Fibroblast of lung (primary cell): Measurements from ENCODE around the gene GCFC2. TPM values are rescaled to one million over a fixed set of nuclear protein-coding genes. Genes with fewer than 3 reads are reported as not detected.

Experiments
- DNase-seq, 2 donors: peaks; one replicate each; pipeline versions ENCODE4 v3.0.0 to v3.0.0-alpha.2; 2010; ENCODE audit warnings: low read depth in 2 of 2
- H2AFZ ChIP-seq: 2 replicates; pipeline ENCODE4 v1.5.1; 2012; ENCODE audit warnings: low read length, control low read depth, inconsistent platforms
- H3K27ac ChIP-seq: 2 replicates; pipeline ENCODE4 v1.5.1; 2011; ENCODE audit warnings: low read length, control low read depth; ENCODE audit not compliant: insufficient read depth
- H3K27me3 ChIP-seq: 2 replicates; pipeline ENCODE4 v1.5.1; 2011; ENCODE audit warnings: mild to moderate bottlenecking, low read length; ENCODE audit not compliant: control insufficient read depth, insufficient read depth
- H3K36me3 ChIP-seq: 2 replicates; pipeline ENCODE4 v1.5.1; 2011; ENCODE audit warnings: low read length; ENCODE audit not compliant: control insufficient read depth, insufficient read depth
- H3K4me1 ChIP-seq: 2 replicates; pipeline ENCODE4 v1.5.1; 2011; ENCODE audit warnings: low read length; ENCODE audit not compliant: control insufficient read depth, insufficient read depth; ENCODE audit errors: extremely low read depth
- H3K4me2 ChIP-seq: 2 replicates; pipeline ENCODE4 v1.5.1; 2011; ENCODE audit warnings: low read length, control low read depth; ENCODE audit not compliant: insufficient read depth; ENCODE audit errors: extremely low read depth
- H3K4me3 ChIP-seq, 4 experiments: fragments of 200-600 bp in 1 of 4; sonication (generic) in 1 of 4; replicated peaks in 1 of 4; 2 replicates each; pipeline ENCODE4 v1.5.1; 2011 to 2016; ENCODE audit warnings: low read length in 4 of 4, low read depth in 3 of 4, mild to moderate bottlenecking in 3 of 4, control low read depth in 2 of 4, inconsistent platforms in 1 of 4, mixed read lengths in 1 of 4; ENCODE audit not compliant: insufficient read depth in 1 of 4; ENCODE audit errors: control extremely low read depth in 1 of 4
- H3K79me2 ChIP-seq: 2 replicates; pipeline ENCODE4 v1.5.1; 2012; ENCODE audit warnings: mild to moderate bottlenecking, low read length, inconsistent platforms; ENCODE audit not compliant: control insufficient read depth, insufficient read depth
- H3K9ac ChIP-seq: 2 replicates; pipeline ENCODE4 v1.5.1; 2011; ENCODE audit warnings: mild to moderate bottlenecking, low read length, control low read depth; ENCODE audit not compliant: insufficient read depth
- H3K9me3 ChIP-seq: 2 replicates; pipeline ENCODE4 v1.5.1; 2012; ENCODE audit warnings: low read depth, low read length; ENCODE audit not compliant: control insufficient read depth, insufficient read depth
- H4K20me1 ChIP-seq: 2 replicates; pipeline ENCODE4 v1.5.1; 2011; ENCODE audit warnings: low read length; ENCODE audit not compliant: control insufficient read depth, insufficient read depth; ENCODE audit errors: extremely low read depth
- CTCF ChIP-seq, 2 donors: IDR thresholded peaks in 1 of 2; conservative IDR thresholded peaks in 1 of 2; 1 replicate in 1 of 2; 2 replicates in 1 of 2; pipeline ENCODE4 v1.5.1; 2011 to 2012; ENCODE audit warnings: low read length in 2 of 2, control low read depth in 1 of 2, inconsistent platforms in 1 of 2, low read depth in 1 of 2, mild to moderate bottlenecking in 1 of 2
- EZH2 ChIP-seq: IDR thresholded peaks from 2 replicates; pipeline ENCODE4 v1.5.1; 2012; ENCODE audit warnings: low read length, control low read depth, mild to moderate bottlenecking; ENCODE audit errors: missing control alignments
- polyA plus RNA-seq, 2 donors: library from polyadenylated mRNA; depleted of rRNA in 1 of 2; stranded (reverse) in 1 of 2; unstranded in 1 of 2; fragments of >200 nt; gene quantifications; 2 replicates each; pipeline ENCODE4 v1.2.1, GENCODE V29; 2011 to 2012; ENCODE audit warnings: missing spikeins in 1 of 2
- total RNA-seq: library from RNA; depleted of rRNA; stranded (reverse); fragments of >200 nt; gene quantifications from 2 replicates; pipeline ENCODE4 v1.2.1, GENCODE V29; 2014

Gene GCFC2
- total and polyA plus RNA-seq, 2 donors (not counting 1 experiment from before 2014, with no cell fraction given): 6.8 to 11.6 TPM

GRCh38 chr2:75616933-75617332 is 93.8 kb downstream of the GCFC2 start:
- no peaks in the 10 kb centered on the region for H3K9me3 ChIP-seq
- H3K4me3 ChIP-seq: no peak overlapping the region
- no peaks in the 10 kb centered on the region for H3K36me3 ChIP-seq
- TF ChIP-seq EZH2: no peak
- no peak for TF ChIP-seq CTCF (conservative IDR thresholded peaks at IDR 0.05 in 1 of 2, IDR thresholded peaks at IDR 0.05 in 1 of 2; ENCODE audit: low read depth in 1 of 2, low read length in 2 of 2)
- H2AFZ ChIP-seq: no peak overlapping the region
- H3K27ac ChIP-seq: no peak overlapping the region
- H3K4me2 ChIP-seq: no peak overlapping the region
- H3K27me3 ChIP-seq: peaks cover 6% of the 10 kb centered on the region
- no peak for DNase-seq
- no peaks in the 10 kb centered on the region for H3K79me2 ChIP-seq
- H3K9ac ChIP-seq: no peak overlapping the region
- H3K4me1 ChIP-seq: peaks cover 3% of the 10 kb centered on the region
- H4K20me1 ChIP-seq: no peaks in the 10 kb centered on the region

- H3K4me1 ChIP-seq: peaks cover 3% of the 10 kb centered on the region
- no peaks in the 10 kb centered on the region for H3K9me3 ChIP-seq
- H3K4me2 ChIP-seq: no peak overlapping the region
- H3K27me3 ChIP-seq: peaks cover 10% of the 10 kb centered on the region
- no peak overlapping the region for H3K27ac ChIP-seq
- H3K79me2 ChIP-seq: no peaks in the 10 kb centered on the region
- no peak for DNase-seq
- H2AFZ ChIP-seq: no peak overlapping the region
- no peaks in the 10 kb centered on the region for H4K20me1 ChIP-seq
- H3K9ac ChIP-seq: no peak overlapping the region
- H3K36me3 ChIP-seq: no peaks in the 10 kb centered on the region
- TF ChIP-seq CTCF (conservative IDR thresholded peaks at IDR 0.05 in 1 of 2, IDR thresholded peaks at IDR 0.05 in 1 of 2; ENCODE audit: low read depth in 1 of 2, low read length in 2 of 2): no peak
- no peak for TF ChIP-seq EZH2
- no peak overlapping the region for H3K4me3 ChIP-seq
Observed at GRCh38 chr2:75616406-75616805, 94.3 kb downstream of the GCFC2 start.

GRCh38 chr2:75614162-75614651 is 96.5 kb downstream of the GCFC2 start:
- Histone ChIP-seq H3K36me3 (no peaks in the 10 kb centered on the region), H3K79me2 (no peaks in the 10 kb centered on the region), H3K4me2 (no peak overlapping the region), H2AFZ (no peak overlapping the region), H3K9ac (no peak overlapping the region), H3K27ac (no peak overlapping the region), H3K9me3 (no peaks in the 10 kb centered on the region), H4K20me1 (no peaks in the 10 kb centered on the region), H3K4me1 (no peaks in the 10 kb centered on the region), H3K27me3 (peaks cover 10% of the 10 kb centered on the region), H3K4me3 (no peak overlapping the region)
- no peak for TF ChIP-seq EZH2
- no peak for TF ChIP-seq CTCF (conservative IDR thresholded peaks at IDR 0.05 in 1 of 2, IDR thresholded peaks at IDR 0.05 in 1 of 2; ENCODE audit: low read depth in 1 of 2, low read length in 2 of 2)
- no peak for DNase-seq
